GM12874 (cell line): Measurements from ENCODE around the gene IGF2R.

Experiments used
- TF ChIP-seq, protein P1 (sequence below): IDR thresholded peaks from 2 replicates; pipeline ENCODE4 v1.5.1; 2011; ENCODE audit warnings: low read depth, mild to moderate bottlenecking, control low read depth, low read length, moderate library complexity; ENCODE audit not compliant: insufficient read depth

Gene IGF2R

DNA sequence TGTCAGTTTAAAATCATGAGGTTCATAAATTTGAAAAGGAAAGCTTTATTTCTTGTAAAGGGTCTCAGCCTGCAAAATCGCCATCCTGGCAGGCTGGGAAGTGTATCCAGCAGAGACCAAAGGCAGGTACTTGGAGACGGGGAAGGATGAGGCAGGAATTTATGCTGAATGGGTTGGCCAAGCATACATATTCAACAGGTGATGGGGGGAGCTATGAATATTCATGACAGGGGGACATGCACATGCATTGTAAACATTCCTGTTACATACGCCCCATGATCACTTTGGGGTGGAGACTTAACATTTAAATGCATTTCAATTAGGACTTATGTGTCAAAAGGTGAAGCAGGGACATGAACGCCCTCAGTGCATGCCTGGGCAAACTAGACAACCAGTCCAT, 142.9 kb downstream of the IGF2R start:
- TF ChIP-seq, protein P1, sequence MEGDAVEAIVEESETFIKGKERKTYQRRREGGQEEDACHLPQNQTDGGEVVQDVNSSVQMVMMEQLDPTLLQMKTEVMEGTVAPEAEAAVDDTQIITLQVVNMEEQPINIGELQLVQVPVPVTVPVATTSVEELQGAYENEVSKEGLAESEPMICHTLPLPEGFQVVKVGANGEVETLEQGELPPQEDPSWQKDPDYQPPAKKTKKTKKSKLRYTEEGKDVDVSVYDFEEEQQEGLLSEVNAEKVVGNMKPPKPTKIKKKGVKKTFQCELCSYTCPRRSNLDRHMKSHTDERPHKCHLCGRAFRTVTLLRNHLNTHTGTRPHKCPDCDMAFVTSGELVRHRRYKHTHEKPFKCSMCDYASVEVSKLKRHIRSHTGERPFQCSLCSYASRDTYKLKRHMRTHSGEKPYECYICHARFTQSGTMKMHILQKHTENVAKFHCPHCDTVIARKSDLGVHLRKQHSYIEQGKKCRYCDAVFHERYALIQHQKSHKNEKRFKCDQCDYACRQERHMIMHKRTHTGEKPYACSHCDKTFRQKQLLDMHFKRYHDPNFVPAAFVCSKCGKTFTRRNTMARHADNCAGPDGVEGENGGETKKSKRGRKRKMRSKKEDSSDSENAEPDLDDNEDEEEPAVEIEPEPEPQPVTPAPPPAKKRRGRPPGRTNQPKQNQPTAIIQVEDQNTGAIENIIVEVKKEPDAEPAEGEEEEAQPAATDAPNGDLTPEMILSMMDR: no peak

DNA sequence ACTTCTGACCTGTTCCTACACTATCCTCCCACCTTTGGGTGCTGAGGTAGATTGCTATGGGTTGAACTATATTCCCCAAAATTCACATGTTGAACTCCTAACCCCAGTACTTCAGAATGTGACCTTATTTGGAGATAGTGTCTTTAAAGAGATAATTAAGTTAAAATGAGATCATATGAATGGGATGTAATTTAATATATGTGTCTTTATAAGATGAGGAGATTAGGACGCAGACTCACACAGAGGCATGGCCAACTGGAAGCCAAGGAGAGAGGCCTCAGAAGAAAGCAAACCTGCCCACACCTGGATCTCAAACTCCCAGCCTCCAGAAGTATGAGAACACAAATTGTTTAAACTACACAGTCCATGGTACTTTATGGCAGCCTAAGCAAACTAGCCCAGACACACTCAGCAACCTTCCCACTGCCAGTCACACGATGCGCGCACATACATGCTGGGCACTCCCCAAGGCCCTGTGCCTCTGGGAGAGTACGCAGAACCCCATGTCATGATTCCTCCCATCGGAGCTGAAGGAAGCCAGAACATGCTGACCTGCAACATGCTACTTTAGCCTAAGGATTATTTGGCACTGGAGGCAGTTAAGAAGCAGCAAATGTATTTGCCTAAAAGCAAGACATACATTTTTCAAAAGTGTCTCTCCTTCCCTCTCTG, 143.9 kb downstream of the IGF2R start:
- TF ChIP-seq, protein P1: no peak

DNA sequence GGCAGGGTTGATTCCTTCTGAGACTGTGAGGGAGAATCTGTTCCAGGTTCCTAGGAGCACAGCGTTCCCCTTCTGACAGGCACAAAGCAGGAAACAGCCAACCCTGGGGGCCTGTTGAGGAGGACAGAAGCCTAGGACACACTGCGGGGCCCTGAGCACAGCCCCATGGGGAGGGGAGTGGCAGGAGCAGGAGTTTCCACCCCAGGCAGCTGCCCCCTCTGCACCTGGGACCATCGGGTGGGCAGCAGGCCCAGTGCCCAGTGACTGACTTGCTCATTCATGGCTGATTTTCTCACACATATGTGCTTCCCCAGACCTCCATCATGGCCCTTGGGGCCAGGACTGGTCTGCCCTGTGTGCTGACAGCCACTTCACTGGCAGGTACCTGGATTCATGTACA, 146.5 kb downstream of the IGF2R start:
- TF ChIP-seq, protein P1: no peak

DNA sequence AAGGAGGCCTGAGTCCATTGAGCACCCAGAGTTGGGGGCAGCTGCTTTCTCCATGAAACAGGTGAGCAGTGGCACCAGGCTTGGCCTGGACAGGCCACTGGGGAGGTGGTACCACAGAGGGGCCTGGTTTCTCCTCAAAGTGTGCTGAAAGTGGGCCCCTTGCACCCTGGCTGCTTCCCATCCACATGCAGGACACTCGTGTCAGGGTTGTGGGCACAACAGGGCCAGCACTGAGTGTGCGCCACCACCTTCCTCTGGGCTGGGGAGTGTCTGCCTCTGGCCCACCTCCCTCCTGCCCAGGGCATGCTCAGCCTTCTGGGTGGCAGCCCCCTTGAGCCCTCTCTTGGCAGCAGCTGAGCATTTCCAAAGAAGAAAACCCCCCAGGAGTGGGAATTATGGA, 147.5 kb downstream of the IGF2R start:
- TF ChIP-seq, protein P1: no peak

DNA sequence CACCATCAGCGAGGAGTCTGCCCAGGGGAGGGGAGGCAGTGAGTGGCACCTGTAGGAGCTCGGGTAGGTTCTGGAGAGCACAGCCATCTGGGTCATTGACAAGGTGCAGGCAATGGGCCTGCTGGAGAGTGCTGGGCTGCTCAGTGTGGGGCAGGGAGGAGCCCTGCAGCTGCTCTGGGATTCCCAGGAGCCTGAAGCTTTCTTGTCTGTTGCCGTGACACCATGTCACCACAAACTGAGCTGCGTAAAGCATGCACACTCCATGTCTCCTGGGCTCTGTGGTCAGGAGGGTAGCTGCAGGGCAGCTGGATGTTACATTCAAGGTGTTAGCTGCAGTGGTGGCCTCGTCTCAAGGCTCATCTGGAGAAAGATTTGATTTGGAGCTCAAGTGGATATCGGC, 148.3 kb downstream of the IGF2R start:
- TF ChIP-seq, protein P1: no peak

DNA sequence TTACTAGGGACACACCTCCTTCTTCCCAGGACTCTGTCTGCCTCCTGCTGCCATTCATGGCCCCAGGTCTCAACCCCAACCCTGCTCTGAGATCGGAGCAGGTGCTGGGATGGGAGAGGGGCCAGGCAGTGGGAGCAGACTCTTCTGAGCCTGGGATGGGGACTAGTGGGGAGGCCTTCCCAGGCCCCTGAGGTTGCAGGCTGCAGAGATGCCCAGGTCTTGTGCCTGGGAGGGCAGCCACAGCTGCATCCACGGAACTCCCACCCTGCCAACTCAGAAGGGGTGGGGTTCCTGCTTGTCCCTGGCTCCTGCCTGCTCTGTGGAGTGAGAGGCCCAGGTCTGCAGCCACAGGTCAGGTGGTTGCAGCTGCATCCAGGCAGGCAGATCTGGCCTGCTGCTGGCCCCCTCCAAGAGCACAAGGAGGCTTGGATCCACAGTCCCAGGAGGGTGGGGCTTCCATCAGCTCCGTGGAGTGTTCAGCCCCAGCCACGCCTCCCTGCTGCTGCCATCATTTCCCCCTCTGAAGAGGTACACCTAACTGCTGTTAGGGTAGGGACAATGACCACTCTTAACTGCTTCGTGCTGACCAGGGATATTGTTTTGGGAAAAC, 149.8 kb downstream of the IGF2R start:
- TF ChIP-seq, protein P1: no peak

DNA sequence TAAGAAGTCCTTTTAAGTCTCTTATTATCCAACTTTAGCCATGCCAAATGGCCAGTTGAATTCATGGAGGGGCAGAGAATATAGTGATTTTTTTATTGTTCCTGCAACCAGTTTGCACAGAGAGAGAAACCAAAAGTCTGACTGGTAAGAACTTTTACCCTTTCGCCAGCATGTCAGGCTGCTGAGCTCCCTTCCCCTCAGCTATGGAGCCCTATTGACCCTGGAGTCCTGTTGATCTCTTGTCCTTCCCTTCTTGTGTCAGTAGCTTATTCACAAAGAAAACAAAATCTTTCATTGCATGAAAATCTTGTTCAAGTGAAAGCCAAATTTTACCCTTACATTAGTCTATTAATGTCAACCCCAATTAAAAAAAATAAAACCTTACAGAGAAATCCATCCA, 151.2 kb downstream of the IGF2R start:
- TF ChIP-seq, protein P1: no peak

DNA sequence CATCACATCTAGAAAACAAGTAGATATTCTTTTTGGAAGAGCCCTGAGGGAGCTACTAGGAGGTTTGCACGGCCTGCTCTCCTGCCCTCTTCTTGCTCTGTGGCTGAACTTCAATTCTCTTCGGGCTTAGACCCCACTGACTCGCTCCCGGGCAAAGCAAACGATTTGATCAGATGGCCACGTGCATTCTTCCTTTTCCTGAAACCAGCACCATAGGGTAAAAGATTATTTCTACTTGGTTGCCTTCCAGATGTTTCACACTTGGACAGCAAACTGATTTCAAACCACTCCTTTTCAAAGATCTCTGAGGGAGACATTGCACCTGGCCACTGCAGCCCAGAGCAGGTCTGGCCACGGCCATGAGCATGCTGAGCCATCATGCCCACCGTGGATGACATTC, 152.7 kb downstream of the IGF2R start, which contains the start of gene SLC22A1:
Gene SLC22A1, plus strand, starts transcription at position 258 of the 400 bp plus-strand sequence. Its CDS starts 121 bp downstream, at position 379.
- TF ChIP-seq, protein P1: no peak
